Fibroblast of lung (primary cell): ENCODE data around the gene ZNRF3.

Experiments
- EZH2 ChIP-seq: IDR thresholded peaks from 2 replicates; pipeline ENCODE4 v1.5.1; 2012; ENCODE audit warnings: low read length, control low read depth, mild to moderate bottlenecking; ENCODE audit errors: missing control alignments
- TF ChIP-seq, protein P1 (sequence below), 2 donors: IDR thresholded peaks in 1 of 2; conservative IDR thresholded peaks in 1 of 2; 1 replicate in 1 of 2; 2 replicates in 1 of 2; pipeline ENCODE4 v1.5.1; 2011 to 2012; ENCODE audit warnings: low read length in 2 of 2, control low read depth in 1 of 2, inconsistent platforms in 1 of 2, low read depth in 1 of 2, mild to moderate bottlenecking in 1 of 2

DNA sequence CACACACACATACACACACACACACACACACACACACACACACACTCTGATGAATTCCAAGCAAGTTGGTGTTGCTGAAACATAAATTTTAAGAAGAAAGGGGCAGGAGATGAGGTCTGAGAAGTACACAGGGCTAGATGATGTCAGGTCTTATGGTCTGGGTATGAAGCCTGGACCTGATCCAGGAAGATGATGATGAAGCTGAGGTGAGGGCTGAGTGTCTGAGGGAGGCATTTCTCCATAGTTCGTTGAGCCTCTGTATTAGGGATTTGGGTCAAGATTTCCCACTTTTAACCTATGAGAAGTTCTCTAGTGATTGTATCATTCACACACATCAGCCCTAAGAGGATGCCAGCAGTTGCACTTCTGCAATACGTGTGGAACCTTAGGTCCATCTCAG is 222.1 kb downstream of the ZNRF3 start:
- TF ChIP-seq, protein P1, sequence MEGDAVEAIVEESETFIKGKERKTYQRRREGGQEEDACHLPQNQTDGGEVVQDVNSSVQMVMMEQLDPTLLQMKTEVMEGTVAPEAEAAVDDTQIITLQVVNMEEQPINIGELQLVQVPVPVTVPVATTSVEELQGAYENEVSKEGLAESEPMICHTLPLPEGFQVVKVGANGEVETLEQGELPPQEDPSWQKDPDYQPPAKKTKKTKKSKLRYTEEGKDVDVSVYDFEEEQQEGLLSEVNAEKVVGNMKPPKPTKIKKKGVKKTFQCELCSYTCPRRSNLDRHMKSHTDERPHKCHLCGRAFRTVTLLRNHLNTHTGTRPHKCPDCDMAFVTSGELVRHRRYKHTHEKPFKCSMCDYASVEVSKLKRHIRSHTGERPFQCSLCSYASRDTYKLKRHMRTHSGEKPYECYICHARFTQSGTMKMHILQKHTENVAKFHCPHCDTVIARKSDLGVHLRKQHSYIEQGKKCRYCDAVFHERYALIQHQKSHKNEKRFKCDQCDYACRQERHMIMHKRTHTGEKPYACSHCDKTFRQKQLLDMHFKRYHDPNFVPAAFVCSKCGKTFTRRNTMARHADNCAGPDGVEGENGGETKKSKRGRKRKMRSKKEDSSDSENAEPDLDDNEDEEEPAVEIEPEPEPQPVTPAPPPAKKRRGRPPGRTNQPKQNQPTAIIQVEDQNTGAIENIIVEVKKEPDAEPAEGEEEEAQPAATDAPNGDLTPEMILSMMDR (conservative IDR thresholded peaks at IDR 0.05 in 1 of 2, IDR thresholded peaks at IDR 0.05 in 1 of 2; ENCODE audit: low read depth in 1 of 2, low read length in 2 of 2), result no peak
- TF ChIP-seq EZH2, result no peak
